H1 (cell line): ENCODE results near the gene NT5DC3. TPM values are rescaled to one million over a fixed set of nuclear protein-coding genes. Genes with fewer than 3 reads are reported as not detected.

Experiments used
- CTCF ChIA-PET: fragments of 300-600 bp; sonication (Branson Sonifier 250); formaldehyde crosslinking; loops from one replicate; lab custom pipeline; 2021; ENCODE audit not compliant: partially characterized antibody; lab: Charles Lee
- POLR2A ChIA-PET: fragments of 300-600 bp; sonication (Branson Sonifier 250); formaldehyde crosslinking; loops from one replicate; lab custom pipeline; 2021; ENCODE audit warnings: inconsistent platforms; ENCODE audit not compliant: partially characterized antibody; lab: Charles Lee
- DNase-seq, 2 experiments: peaks; one replicate each; pipeline versions ENCODE4 v3.0.0 to v3.0.0-alpha.2; 2010 to 2022; ENCODE audit warnings: low spot score in 2 of 2, low read depth in 1 of 2, mixed read lengths in 1 of 2
- FAIRE-seq: peaks from 2 replicates; lab custom pipeline; 2011; peaks lifted over from hg19 to GRCh38; lab: Jason Lieb, UNC
- H2AFZ ChIP-seq: 2 replicates; pipeline ENCODE4 v1.8.1; 2012; ENCODE audit warnings: low read length, inconsistent platforms
- H2AK5ac ChIP-seq: 2 replicates; pipeline ENCODE4 v1.6.1; 2013; ENCODE audit warnings: low read depth, low read length
- H2BK120ac ChIP-seq: replicated peaks from 2 replicates; pipeline ENCODE3; 2013; ENCODE audit warnings: low read depth, low read length, inconsistent platforms
- H2BK12ac ChIP-seq: 2 replicates; pipeline ENCODE4 v1.6.1; 2013; ENCODE audit warnings: low read depth, low read length
- H2BK15ac ChIP-seq: 2 replicates; pipeline ENCODE4 v1.6.1; 2013; ENCODE audit warnings: low read length
- H2BK20ac ChIP-seq: 2 replicates; pipeline ENCODE4 v1.6.1; 2013; ENCODE audit warnings: low read length
- H2BK5ac ChIP-seq: 2 replicates; pipeline ENCODE4 v1.6.1; 2013; ENCODE audit warnings: low read depth, low read length
- H3K14ac ChIP-seq: 2 replicates; pipeline ENCODE4 v1.6.1; 2013; ENCODE audit warnings: inconsistent platforms; ENCODE audit not compliant: insufficient read length
- H3K18ac ChIP-seq: 2 replicates; pipeline ENCODE4 v1.6.1; 2013; ENCODE audit warnings: low read length; ENCODE audit errors: extremely low read depth
- H3K23ac ChIP-seq: 2 replicates; pipeline ENCODE4 v1.6.1; 2013; ENCODE audit warnings: inconsistent platforms; ENCODE audit not compliant: insufficient read length
- H3K23me2 ChIP-seq: 2 replicates; pipeline ENCODE4 v1.6.1; 2013; ENCODE audit warnings: low read depth, low read length
- H3K27ac ChIP-seq: 2 replicates; pipeline ENCODE4 v1.6.1; 2011; ENCODE audit warnings: low read depth, low read length, inconsistent platforms
- H3K27me3 ChIP-seq, 4 experiments: replicated peaks in 1 of 4; 1 replicate in 1 of 4; 2 replicates in 3 of 4; pipeline versions ENCODE4 v1.6.1 to v1.8.1; 2011 to 2013; ENCODE audit warnings: low read length in 3 of 4, mild to moderate bottlenecking in 3 of 4, inconsistent platforms in 2 of 4, mixed read lengths in 2 of 4, moderate library complexity in 1 of 4; ENCODE audit not compliant: control insufficient read depth in 3 of 4, insufficient read depth in 3 of 4; ENCODE audit errors: extremely low read depth in 1 of 4
- H3K36me3 ChIP-seq, 4 experiments: 2 replicates each; pipeline versions ENCODE4 v1.6.1 to v1.8.1; 2011 to 2013; ENCODE audit warnings: mild to moderate bottlenecking in 4 of 4, low read length in 3 of 4, moderate library complexity in 2 of 4, control low read depth in 1 of 4, inconsistent platforms in 1 of 4; ENCODE audit not compliant: insufficient read depth in 4 of 4, control insufficient read depth in 2 of 4
- H3K4ac ChIP-seq: replicated peaks from 2 replicates; pipeline ENCODE3; 2013; ENCODE audit warnings: low read length, low read depth, mixed read lengths, inconsistent platforms; ENCODE audit not compliant: insufficient read length
- H3K4me1 ChIP-seq, 4 experiments: replicated peaks in 1 of 4; 1 replicate in 1 of 4; 2 replicates in 3 of 4; pipeline versions ENCODE4 v1.6.1 to v1.8.1; 2011 to 2013; ENCODE audit warnings: low read length in 3 of 4, inconsistent platforms in 2 of 4, mixed read lengths in 1 of 4; ENCODE audit not compliant: insufficient read depth in 4 of 4, control insufficient read depth in 3 of 4
- H3K4me2 ChIP-seq, 2 experiments: 2 replicates each; pipeline versions ENCODE4 v1.6.1 to v1.8.1; 2011 to 2013; ENCODE audit warnings: low read depth in 2 of 2, low read length in 2 of 2, control low read depth in 1 of 2, inconsistent platforms in 1 of 2, mild to moderate bottlenecking in 1 of 2; ENCODE audit not compliant: insufficient read depth in 1 of 2
- H3K4me3 ChIP-seq, 4 experiments: fragments of 200-600, 300-600 bp in 1 of 4; sonication (generic), shearing (Covaris generic), sonication (Bioruptor Twin) in 1 of 4; 2 replicates each; pipeline versions ENCODE4 v1.5.1 to v1.8.1; 2011 to 2016; ENCODE audit warnings: low read length in 4 of 4, low read depth in 3 of 4, control low read depth in 2 of 4, inconsistent platforms in 2 of 4, mild to moderate bottlenecking in 2 of 4, mixed read lengths in 1 of 4, moderate library complexity in 1 of 4; ENCODE audit not compliant: insufficient read depth in 2 of 4; ENCODE audit errors: extremely low read depth in 1 of 4
- H3K56ac ChIP-seq: replicated peaks from 2 replicates; pipeline ENCODE3; 2013; ENCODE audit warnings: low read depth, mild to moderate bottlenecking, mixed read lengths, low read length, inconsistent platforms; ENCODE audit not compliant: insufficient read length
- H3K79me1 ChIP-seq: 2 replicates; pipeline ENCODE4 v1.6.1; 2013; ENCODE audit warnings: low read depth, low read length, control low read depth
- H3K79me2 ChIP-seq, 2 experiments: 2 replicates each; pipeline versions ENCODE4 v1.6.1 to v1.8.1; 2012 to 2013; ENCODE audit warnings: low read length in 2 of 2, mild to moderate bottlenecking in 2 of 2, inconsistent platforms in 1 of 2; ENCODE audit not compliant: insufficient read depth in 2 of 2, control insufficient read depth in 1 of 2
- H3K9ac ChIP-seq, 4 experiments: replicated peaks in 1 of 4; 1 replicate in 1 of 4; 2 replicates in 3 of 4; pipeline versions ENCODE4 v1.6.1 to v1.8.1; 2011 to 2013; ENCODE audit warnings: low read depth in 3 of 4, low read length in 3 of 4, control low read depth in 2 of 4, mild to moderate bottlenecking in 2 of 4, moderate library complexity in 2 of 4, inconsistent platforms in 1 of 4; ENCODE audit errors: extremely low read depth in 1 of 4
- H3K9me3 ChIP-seq, 2 experiments: 2 replicates each; pipeline versions ENCODE4 v1.6.1 to v1.8.1; 2012 to 2013; ENCODE audit warnings: mild to moderate bottlenecking in 2 of 2, moderate library complexity in 2 of 2, control low read depth in 1 of 2, inconsistent platforms in 1 of 2, low read depth in 1 of 2, low read length in 1 of 2, mixed read lengths in 1 of 2; ENCODE audit not compliant: insufficient read depth in 2 of 2
- H4K20me1 ChIP-seq, 2 experiments: replicated peaks in 1 of 2; 2 replicates each; pipeline versions ENCODE3 to v1.8.1; 2011 to 2013; ENCODE audit warnings: inconsistent platforms in 2 of 2, low read length in 2 of 2, mild to moderate bottlenecking in 1 of 2; ENCODE audit not compliant: insufficient read depth in 2 of 2, control insufficient read depth in 1 of 2
- H4K5ac ChIP-seq: 2 replicates; pipeline ENCODE4 v1.6.1; 2013; ENCODE audit warnings: low read length, low read depth, mixed read lengths, inconsistent platforms; ENCODE audit not compliant: insufficient read length
- H4K8ac ChIP-seq: 2 replicates; pipeline ENCODE4 v1.8.0; 2013; ENCODE audit warnings: mild to moderate bottlenecking, moderate library complexity, low read length, inconsistent platforms; ENCODE audit not compliant: insufficient read depth; ENCODE audit errors: extremely low read depth
- H4K91ac ChIP-seq: replicated peaks from 2 replicates; pipeline ENCODE3; 2013; ENCODE audit warnings: low read length, mixed read lengths, inconsistent platforms; ENCODE audit not compliant: insufficient read length
- ASH2L ChIP-seq: fragments of 200-600, 300-600 bp; sonication (generic); IDR thresholded peaks from one replicate; pipeline ENCODE4 v1.7.1; 2017; ENCODE audit warnings: low read length
- CBX8 ChIP-seq: fragments of 300-800, 300-1000 bp; sonication (generic); IDR thresholded peaks from 2 replicates; pipeline ENCODE4 v1.7.1; 2016; ENCODE audit warnings: low read depth, low read length, borderline replicate concordance
- CHD1 ChIP-seq: IDR thresholded peaks from 2 replicates; pipeline ENCODE4 v1.6.1; 2012; ENCODE audit warnings: low read depth, low read length, improper control_type of control experiment
- CHD2 ChIP-seq: IDR thresholded peaks from 2 replicates; pipeline ENCODE4 v1.6.1; 2012; ENCODE audit warnings: low read length, improper control_type of control experiment
- GTF2F1 ChIP-seq: IDR thresholded peaks from 2 replicates; pipeline ENCODE4 v1.6.1; 2012; ENCODE audit warnings: low read depth, low read length, improper control_type of control experiment, borderline replicate concordance
- SAP30 ChIP-seq: fragments of 300-600 bp; sonication (generic); IDR thresholded peaks from 2 replicates; pipeline ENCODE4 v1.7.1; 2012; ENCODE audit warnings: low read length, moderate library complexity, mild to moderate bottlenecking, inconsistent platforms; ENCODE audit not compliant: insufficient read depth, insufficient replicate concordance
- SIX5 ChIP-seq: IDR thresholded peaks from 2 replicates; pipeline ENCODE4 v1.6.1; 2011; ENCODE audit warnings: mild to moderate bottlenecking, low read depth, low read length
- SP2 ChIP-seq: IDR thresholded peaks from 2 replicates; pipeline ENCODE4 v1.6.1; 2012; ENCODE audit warnings: mild to moderate bottlenecking, low read length, inconsistent platforms
- SRF ChIP-seq: IDR thresholded peaks from 2 replicates; pipeline ENCODE4 v1.6.1; 2011; ENCODE audit warnings: mild to moderate bottlenecking, low read depth, low read length, moderate library complexity
- TAF1 ChIP-seq: IDR thresholded peaks from 2 replicates; pipeline ENCODE4 v1.6.1; 2011; ENCODE audit warnings: mild to moderate bottlenecking, low read depth, low read length
- TCF12 ChIP-seq: IDR thresholded peaks from 2 replicates; pipeline ENCODE4 v1.6.1; 2011; ENCODE audit warnings: low read depth, mild to moderate bottlenecking, low read length
- WGBS, 2 experiments: shearing (Covaris generic) in 1 of 2; methylation state at CpG; one replicate each; pipeline versions ENCODE4 v1.1.6 to v1.1.7; 2013 to 2015; ENCODE audit warnings: low lambda C conversion rate in 2 of 2, mixed read lengths in 2 of 2, inconsistent platforms in 1 of 2, low coverage in 1 of 2, missing lambda C conversion rate in 1 of 2; ENCODE audit not compliant: insufficient replicate concordance in 2 of 2, insufficient coverage in 1 of 2, insufficient read length in 1 of 2; ENCODE audit errors: extremely low coverage in 1 of 2, missing lambda C conversion rate in 1 of 2; 5-methylcytosine and 5-hydroxymethylcytosine counted together
- polyA plus RNA-seq, 7 experiments: library from polyadenylated mRNA; depleted of rRNA in 3 of 7; stranded (reverse) in 5 of 7; unstranded in 2 of 7; fragments of >200 nt in 5 of 7; fragments of 200-250 nt in 2 of 7; gene quantifications; 1 replicate in 5 of 7; 2 replicates in 1 of 7; 4 replicates in 1 of 7; pipeline versions ENCODE4 v1.2.1 to v1.2.3, GENCODE V29; 2011 to 2013; ENCODE audit warnings: missing spikeins in 2 of 7, mixed read lengths in 2 of 7
- total RNA-seq: library from RNA; stranded (reverse); fragmentation: NEBNext Ultra II Directional; extraction: Animal tissue kit (Norgen Biotek cat#: 25700); gene quantifications from 2 replicates; pipeline ENCODE4 v1.2.1, GENCODE V29; 2021

The NT5DC3 gene
- total and polyA plus RNA-seq, 2 of the 8 experiments (the other 6 are each of a cell fraction or from before 2014, with no cell fraction given), result 5.4 to 14.8 TPM

DNA sequence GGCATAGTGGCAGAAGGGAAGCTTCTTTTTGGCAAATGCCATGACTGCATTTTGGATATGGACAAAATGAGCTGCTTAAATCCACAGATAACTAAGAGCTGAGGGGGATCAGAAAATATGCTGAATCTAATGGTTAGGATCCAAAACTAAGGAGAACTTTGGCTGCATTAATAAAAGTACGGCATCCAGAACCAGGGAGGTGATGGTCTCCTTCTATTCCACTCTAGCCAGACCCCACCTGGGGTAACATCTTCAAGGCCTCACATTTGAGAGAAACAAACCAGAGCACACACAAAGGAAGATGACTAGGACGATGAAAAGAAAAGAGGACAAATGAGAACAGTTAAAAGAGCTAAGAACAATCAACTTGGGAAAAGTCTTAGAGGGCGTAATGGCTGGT is 27.6 kb downstream of the NT5DC3 start:
- 87% methylated on average over 3 of the region's 3 CpGs; no CpG with 5 or more reads in 1 of the 2 experiments for WGBS, 2 experiments
- CTCF ChIA-PET, result interaction anchor here (0.6 to 1.9 kb wide), 3 partner anchors 11 to 57 kb away, joined by 4 to 7 read pairs (median 4); no protein-coding TSS in a partner anchor
- Histone ChIP-seq H3K14ac (no peak overlapping the region), H3K4ac (no peak overlapping the region), H3K4me3 (no peak overlapping the region), H3K9me3 (no peaks in the 10 kb centered on the region), H3K56ac (no peak overlapping the region), H2BK5ac (no peak overlapping the region), H3K36me3 (peaks cover 0 to 5% (median 4%) of the 10 kb centered on the region in 4 experiments; a peak in 4 of 8 replicates), H2BK15ac (no peak overlapping the region), H3K4me1 (no peaks in the 10 kb centered on the region), H2AFZ (no peak overlapping the region), H3K23ac (no peak overlapping the region), H3K9ac (no peak overlapping the region), H4K20me1 (peaks cover 0 to 1% of the 10 kb centered on the region in 2 experiments), H3K27ac (no peak overlapping the region), H2BK12ac (no peak overlapping the region), H3K4me2 (no peak overlapping the region), H3K18ac (no peak overlapping the region), H2AK5ac (no peak overlapping the region), H2BK20ac (no peak overlapping the region), H4K8ac (no peak overlapping the region), H4K5ac (no peak overlapping the region), H3K79me1 (no peaks in the 10 kb centered on the region), H3K79me2 (0 out of 4 replicates have a peak, but pooled peaks cover 0 to 2% of the 10 kb centered on the region in 2 experiments), H2BK120ac (no peak overlapping the region), H4K91ac (no peak overlapping the region), H3K27me3 (no peaks in the 10 kb centered on the region), H3K23me2 (no peaks in the 10 kb centered on the region)
- POLR2A ChIA-PET, result interaction anchor here (0.9 to 1.8 kb wide), 2 partner anchors 9 to 28 kb away, joined by 3 to 5 read pairs; partner anchors contain the start of gene NT5DC3
- FAIRE-seq (no peak), DNase-seq (no peak)
- TF ChIP-seq TCF12 (no peak), SP2 (no peak), SAP30 (no peak), ASH2L (no peak), CBX8 (no peak), CHD1 (no peak), GTF2F1 (no peak), TAF1 (no peak), SIX5 (no peak), SRF (no peak), CHD2 (no peak)
